Activated T-cell treated with anti-CD3 and anti-CD28 coated beads, Interleukin-2, amount 50 U/mL, for 48 hours (primary cell): ENCODE data around the gene IGFBP5.

ENCODE experiments used
- DNase-seq, 2 experiments: peaks; one replicate each; pipeline ENCODE4 v3.0.0-alpha.2; 2020

Gene IGFBP5, protein sequence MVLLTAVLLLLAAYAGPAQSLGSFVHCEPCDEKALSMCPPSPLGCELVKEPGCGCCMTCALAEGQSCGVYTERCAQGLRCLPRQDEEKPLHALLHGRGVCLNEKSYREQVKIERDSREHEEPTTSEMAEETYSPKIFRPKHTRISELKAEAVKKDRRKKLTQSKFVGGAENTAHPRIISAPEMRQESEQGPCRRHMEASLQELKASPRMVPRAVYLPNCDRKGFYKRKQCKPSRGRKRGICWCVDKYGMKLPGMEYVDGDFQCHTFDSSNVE

DNA sequence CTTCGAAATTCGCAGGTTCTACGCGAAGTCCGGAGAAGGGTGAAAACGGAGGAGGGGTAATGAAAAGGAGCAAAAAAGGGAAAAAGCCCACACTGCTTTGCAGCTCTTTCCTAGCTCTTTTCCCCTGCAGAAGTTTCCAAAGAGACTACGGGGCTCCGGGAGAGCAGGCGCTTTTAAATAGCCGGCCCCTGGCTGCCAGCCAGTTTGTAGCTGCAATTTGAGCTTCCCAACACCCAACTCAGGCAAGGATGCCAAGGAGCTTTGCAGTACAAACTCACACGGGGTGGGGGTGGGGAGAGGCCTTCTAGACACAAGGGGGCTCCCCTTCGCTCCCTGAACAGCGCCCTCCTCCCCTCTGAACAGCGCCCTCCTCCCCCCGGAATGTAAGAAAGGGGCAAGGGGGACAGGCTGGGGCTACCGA is at the start of gene IGFBP5:
TSS of gene IGFBP5 (minus strand) at position 149 of the 421 bp plus-strand sequence. CDS start 774 bp downstream, outside the sequence.
- no peak for DNase-seq

DNA sequence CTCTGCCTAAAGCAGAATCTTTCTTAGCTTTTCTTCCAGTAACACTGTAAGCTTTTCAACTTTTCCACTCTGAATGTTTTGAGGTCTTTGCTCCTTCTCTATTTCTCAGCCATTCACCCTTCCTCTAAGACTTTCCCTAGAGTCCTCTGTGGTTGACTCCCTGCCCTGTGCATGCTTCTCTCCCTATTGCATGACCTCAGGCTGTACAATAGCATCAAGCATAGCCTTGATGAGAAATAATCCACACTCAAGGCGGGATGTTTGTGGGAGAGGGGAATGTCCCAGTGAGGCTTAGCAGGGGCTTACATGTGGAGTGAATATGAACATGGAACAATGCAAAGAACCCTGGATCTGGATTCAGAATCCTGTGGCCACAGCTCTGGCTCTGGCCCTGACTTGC is 48.4 kb upstream of the IGFBP5 start:
- DNase-seq = no peak

DNA sequence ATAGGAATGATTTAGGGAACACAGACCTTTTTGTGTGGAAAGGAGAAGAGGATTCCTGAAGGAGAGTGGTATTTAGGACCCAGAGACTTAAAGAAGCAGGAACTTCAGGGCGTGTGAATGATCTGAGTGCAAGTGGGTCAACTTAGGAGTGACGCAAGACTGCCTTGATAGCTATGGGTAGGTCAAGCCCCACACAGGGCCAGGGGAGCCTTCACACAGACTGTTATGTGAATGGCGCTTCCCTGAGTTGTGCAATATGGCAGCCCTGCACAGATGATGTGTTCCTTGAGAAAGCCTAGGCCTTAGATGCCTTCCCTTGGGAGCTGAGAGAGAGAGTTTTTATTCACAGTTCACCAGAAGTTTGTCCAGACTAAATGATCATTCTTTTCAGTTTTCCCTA is 47.1 kb upstream of the IGFBP5 start:
- no peak for DNase-seq

DNA sequence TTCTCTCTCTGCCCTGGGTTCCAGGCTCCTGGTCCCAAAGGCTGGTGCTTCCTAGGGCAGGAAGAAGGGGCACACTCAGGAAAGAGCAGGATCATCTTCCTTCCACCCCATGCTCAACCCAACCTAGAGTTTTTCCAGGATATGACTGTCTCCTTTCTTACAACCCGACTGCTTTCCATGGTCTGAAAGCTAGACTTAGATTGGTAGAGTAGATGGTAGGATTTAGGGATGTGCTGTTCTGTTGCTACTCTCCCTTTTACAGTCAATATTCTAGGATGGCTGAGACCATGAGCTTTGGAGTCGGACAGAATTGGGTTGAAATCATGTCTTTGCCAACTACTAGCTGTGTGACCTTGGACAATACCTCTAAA is 45.9 kb upstream of the IGFBP5 start:
- DNase-seq = no peak

DNA sequence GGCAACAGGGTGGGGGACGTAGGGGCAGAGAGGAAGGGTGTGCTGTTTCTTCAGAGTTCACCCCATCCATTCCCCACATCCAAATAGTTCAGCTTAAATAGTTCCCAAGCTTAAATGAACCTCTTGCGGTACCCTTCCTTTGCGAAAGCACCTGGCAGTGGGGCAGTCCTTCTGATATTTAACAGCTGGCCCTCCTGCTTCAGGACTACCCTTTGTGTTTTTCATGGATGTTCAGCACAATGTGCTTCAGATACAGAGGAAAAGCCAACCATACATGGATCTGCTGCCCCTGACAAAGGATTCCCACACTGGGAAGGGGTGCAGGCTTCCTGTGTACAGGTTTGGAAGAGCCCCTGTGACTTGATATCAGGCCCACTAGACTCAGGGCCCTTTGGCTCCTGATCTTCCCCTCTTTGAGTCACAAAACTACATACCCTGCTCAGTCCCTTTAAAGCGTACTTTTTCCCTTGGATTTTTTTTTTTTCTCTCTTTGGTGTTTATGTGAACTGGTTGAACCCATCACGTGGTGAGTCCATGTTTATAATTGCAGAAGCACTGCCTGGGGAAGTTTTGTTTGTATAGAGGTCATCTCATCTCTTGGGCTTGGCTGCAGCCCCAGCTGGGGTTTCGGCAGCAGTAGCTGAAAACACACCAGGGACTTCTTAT is 45.3 kb upstream of the IGFBP5 start:
- no peak for DNase-seq

DNA sequence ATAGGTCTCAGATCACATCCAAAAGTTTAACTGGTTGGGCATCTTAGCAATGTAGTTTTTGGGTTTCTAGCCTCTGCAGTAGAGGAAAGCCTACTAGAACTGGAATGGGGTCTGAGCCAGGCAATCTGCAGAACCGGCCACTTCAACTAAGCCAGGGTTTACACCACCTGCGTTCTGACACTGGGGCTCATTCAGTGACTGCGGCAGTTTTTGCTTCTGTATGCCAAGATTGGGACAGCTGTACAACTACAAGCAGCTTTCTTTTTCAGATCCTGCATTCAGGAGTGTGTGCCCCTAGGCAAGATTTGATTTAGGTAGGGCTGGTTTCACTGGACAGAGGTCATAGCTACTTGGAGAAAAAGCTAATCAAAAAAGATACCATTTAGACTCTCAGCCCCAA is 43.7 kb upstream of the IGFBP5 start:
- no peak for DNase-seq

DNA sequence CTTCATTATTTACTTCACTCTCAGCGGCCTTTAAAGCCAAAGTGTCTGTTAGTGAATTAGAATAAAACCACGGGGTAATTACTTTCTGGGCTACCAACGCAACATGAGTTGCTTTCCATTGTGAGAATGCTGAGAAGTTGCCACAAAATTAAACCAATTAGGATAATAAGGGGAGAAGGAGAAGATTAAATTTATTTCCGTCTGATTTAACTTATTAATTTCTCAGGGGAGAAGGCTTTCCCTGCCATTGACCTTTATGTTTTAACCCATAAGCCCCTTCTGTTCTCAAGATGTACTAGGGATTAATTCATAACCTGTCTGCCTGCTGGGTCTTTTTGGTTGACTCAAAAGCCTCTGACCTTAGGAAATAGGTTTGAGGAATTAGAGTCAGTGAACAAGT is 42.3 kb upstream of the IGFBP5 start:
- DNase-seq = no peak

DNA sequence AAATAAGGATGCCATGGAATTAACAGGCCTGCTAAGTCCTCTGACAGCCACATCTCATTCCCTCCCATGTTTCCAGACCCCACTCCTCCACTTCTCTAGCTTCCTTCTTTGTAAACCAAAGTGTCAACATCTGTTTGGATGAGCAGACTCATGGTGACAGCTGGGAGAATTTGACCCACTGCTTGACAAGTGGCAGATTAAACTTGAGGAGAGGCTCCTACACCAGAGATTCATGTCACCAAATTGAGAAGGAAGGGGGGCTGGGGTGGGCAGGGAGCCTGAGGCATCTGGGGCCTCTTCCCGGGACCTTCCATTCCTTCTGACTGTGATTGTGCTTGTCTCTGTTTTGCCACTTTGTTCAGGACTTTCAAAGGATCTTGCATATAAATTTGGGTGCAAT is 41.0 kb upstream of the IGFBP5 start:
- no peak for DNase-seq

DNA sequence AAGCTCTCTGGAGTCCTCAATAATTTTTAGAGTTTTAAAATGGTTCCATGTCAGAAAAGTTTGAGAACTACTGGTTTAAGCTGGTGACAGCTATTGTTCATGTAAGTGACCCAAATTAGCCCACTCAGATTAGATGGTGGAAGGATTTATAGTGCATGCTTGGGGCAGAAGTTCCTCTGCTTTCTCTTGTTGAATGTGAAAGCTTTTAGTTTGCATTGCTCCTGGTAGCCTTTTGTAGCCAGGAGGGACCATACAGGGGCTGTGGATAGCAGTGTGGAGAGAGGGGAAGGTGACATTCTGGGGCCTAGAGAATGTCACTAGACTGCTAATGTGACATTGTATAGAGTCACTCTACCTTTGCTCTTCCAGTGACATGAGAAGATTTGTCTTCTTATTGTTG is 40.3 kb upstream of the IGFBP5 start:
- no peak for DNase-seq

DNA sequence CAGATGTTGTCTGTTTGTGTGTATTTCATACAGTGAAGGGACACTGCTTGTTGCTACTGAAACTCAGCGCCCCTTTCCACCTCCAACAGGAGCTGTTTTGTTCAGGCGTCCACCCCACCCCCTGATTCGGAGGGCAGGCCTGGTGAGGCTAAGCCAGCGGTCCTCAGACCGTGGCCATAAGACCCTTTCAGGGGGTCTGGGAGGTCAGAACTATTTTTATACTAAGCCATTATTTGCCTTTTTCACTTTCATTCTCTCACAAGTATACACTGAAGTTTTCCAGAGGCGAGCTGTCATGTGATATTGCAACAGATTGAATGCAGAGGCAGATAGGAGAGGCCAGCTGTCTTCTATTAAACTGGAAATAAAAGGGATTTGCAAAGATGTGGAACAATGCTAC is 39.7 kb upstream of the IGFBP5 start:
- DNase-seq = no peak

DNA sequence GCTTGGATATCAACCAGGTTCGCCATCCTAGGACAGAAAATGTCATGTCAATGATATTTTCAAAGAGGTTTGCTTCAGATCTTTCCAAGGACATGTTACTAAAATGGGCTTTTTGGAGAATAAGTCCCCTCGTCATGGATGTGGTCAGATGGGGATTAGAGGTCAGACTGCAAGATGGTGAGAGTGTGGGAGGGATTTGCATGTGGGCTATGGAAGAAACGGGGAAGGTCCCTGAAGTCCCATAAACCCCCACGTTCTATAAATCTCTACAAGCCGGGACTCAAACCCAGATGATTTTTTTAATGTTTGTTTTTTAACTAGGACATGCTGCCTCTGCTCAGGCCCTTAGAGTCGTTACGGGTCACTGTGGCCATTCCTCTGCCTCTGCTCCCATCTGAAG is 37.7 kb upstream of the IGFBP5 start:
- DNase-seq = no peak

DNA sequence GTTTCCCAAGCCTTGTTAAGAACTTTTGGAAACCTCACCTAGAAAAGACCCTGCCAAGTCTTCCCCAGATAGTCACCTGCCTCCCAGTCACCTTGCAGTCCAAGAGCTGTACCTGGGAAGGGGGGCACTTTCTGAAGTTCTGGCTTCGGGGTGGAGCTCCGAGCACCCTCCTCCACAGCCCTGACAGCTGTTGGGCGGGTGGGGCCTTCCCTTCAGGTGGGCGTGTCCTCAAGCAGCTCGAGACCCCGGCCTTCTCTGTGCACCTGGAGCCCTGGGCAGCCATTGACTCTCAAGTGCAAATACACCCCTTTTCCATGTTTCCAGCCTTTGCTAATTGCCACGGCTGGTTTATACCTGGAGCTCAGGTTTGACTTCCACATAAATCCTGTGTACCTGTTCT is 37.0 kb upstream of the IGFBP5 start:
- no peak for DNase-seq

DNA sequence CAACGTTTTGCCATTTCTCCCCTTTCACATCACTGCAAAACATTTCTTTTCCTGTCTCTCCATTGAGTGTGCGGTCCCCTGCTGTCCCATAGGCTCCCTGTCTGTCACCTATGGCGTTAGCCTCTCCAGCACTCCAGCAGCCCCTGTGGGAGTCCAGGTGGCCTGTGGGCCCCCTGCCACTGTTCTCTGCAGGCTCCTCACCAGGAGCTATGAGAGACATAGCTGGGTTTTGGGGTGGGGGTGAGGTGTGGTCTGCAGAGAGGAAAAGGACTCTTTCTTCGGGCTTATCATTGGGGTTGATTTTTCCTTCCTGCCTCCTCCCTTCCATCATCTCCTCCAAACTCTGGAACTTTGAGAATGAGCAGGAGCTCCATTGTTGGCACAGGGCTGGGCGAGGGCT is 36.1 kb upstream of the IGFBP5 start:
- no peak for DNase-seq

DNA sequence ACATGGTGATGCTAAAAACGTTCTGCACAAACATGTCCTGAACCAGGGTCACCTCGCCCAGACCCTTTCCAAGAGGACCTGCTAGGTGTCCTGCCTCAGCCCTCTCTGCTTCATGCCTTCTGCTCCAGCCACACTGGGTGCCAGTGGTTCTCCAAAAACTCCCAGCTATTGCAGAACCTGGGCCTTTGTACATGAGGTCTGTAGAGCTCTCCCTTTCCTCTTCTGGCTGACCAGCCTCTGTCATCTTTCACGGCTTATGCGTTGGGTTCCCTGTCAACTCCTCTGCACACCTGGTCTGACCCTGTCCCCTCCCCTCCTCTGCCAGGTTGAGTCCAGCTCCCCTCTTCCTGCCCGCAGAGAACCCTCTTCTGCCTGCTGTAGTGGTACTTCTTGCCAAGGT is 35.5 kb upstream of the IGFBP5 start:
- DNase-seq = no peak

DNA sequence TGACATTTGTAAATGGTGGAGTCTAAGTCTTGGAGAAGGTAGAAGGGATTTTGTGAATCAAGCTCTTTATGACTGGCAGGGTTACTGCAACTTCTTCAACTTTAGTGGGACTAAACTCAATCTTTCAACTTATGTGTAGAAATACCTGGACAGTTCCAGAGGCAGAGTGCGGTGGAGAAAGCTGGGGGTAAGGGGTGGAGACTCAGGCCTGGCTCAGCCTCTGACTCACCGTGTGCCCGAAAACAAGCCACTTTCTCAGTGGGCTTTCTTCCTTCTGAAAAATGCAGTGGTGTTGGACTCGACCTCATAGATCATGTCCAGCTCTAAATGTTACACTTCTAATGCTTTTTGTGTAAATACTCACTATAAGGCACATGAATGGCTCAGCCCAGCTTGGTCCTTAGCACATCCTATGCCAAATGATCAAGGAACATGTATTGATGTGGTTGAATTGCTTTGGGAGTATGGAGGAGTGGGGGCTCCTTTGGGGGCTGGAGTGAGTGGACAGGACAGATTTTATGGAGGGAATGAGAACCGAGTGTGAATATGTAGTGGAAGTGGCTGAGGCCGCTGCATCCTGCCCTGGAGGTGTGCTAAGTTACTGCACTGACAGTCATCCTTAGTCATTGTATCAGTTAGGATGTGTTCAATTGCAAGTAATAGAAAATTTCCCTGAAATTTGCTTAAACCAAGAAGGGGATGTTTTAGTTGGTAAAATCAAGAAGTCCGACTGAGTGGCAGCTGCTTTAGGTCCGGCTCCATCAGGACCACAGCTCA is 32.2 kb upstream of the IGFBP5 start:
- no peak for DNase-seq

DNA sequence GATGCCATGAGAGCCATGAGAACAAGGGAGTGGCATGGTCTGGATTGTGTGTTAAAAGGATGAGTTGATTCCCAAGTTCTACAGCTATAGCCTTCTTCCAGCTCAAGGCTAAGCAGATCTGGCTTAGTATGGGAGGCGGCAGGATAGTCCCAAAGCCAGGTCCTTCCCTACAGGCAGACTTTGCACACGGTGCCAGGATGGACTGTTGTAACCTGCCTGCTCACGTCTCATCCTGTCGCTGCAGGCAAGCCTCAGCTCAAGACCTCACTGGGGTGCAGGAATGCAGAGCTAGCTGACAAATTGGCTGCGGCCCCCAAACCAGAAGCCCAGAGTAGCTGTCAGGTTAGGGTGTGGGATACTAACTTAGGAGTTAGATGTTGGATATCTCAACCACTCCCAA is 28.8 kb upstream of the IGFBP5 start:
- no peak for DNase-seq

DNA sequence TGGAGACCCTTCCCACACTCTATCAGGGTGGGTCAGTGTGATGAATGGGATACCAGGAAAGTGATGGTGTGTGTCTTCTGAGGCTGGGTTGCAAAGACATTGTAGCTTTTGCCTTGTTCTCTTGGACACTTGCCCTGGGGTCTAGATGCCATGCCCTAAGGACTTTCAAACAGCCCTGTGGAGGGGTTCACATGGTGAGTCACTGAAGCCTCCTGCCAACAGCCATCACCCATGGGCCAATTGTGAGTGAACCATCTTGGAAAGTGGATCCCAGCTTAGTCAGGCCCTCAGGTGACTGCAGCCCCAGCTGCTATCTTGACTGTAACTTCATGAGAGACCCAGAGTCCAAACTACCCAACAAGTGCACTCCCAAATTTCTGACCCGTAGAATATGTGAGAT is 25.8 kb upstream of the IGFBP5 start:
- no peak for DNase-seq

DNA sequence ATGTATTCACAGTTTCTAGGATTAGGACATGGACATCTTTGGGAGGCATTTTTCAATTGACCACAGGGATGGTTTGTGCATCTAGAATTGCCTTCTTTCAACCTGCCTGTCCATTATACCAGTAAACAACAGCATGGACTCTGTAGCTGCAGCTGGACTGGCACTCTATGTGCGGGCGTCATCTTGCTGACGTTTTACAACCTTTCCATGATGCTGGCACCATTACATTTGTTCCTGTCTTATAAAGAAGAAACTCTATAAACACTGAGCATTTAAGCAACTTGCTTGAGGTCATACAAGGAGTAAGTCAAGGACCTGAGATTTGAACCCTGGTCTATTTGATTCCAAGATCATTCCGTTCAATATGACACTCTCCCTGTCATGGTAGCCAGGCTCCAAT is 25.4 kb upstream of the IGFBP5 start:
- no peak for DNase-seq

DNA sequence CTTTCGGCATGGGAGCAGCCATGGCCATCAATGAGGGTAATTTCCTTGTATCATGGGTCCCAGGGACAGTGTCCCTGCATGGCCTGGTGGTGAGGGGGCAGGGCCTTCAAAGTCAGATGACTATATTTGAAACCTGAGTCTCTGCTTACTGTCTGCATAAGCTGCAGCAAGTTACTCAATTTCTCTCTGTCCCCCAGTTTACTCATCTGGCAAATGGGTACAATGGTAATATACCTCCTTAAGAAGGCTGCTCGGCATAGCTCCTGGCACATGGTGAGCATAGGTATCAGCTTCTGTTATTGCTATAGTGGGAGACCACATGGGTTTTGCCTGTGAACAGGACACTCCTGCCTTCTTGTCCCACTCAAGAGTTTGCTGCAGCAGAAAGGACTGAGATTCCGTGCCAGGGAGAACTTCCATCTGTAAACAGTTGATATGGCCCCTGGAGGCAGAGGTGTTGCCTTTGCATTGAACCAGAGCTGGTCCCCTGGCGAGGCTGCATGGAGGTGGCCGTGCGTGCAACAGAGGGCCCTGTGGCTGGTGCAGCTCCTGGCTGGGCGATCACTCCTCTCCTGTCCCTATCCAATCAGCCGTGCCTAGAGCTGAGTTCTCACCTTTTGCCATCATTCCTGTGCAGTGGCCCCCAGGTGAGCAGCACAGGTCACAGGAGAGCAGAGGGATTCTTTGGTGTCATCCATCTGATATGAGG is 22.7 kb upstream of the IGFBP5 start:
- no peak for DNase-seq

DNA sequence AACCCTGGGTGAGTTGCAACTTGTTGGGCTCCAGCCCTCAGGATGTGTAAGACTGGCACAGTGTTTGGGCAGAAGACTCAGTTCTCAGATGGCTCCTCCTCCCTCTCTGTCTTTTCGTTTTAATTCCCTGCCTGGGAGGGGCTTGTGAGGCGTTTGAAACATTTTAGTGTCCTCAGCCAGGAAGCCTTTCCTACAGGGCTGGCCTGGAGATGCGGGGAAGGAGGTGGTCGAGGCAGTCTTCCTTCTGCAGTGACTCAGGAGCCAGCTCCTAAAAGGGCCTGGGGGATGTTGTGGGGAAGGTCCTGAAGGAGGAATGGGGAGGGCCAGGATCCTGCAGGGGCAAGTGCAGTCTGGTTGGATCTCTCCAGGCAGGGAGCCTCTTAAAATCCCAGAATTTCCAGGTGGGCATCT is 22.1 kb upstream of the IGFBP5 start:
- DNase-seq = no peak

DNA sequence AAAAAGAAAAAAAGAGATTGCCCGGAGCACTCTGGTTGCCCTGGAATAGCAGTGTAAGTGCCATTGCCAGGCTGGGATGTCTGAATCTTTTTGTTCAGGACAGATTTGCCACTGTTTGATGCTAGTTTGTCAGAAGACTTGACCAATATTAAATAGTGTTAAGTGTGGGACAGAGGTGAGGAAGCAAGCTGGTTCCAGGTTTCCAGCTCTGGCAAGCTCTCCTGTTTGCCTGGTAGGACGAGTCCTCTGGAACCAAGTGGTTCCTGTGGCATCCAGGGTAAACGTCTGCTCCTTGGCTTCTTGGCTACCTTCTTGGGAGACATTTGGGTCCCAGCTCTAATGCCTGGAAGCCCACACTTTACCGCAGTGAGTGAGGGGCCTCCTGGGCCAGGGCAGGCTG is 20.8 kb upstream of the IGFBP5 start:
- DNase-seq = no peak

DNA sequence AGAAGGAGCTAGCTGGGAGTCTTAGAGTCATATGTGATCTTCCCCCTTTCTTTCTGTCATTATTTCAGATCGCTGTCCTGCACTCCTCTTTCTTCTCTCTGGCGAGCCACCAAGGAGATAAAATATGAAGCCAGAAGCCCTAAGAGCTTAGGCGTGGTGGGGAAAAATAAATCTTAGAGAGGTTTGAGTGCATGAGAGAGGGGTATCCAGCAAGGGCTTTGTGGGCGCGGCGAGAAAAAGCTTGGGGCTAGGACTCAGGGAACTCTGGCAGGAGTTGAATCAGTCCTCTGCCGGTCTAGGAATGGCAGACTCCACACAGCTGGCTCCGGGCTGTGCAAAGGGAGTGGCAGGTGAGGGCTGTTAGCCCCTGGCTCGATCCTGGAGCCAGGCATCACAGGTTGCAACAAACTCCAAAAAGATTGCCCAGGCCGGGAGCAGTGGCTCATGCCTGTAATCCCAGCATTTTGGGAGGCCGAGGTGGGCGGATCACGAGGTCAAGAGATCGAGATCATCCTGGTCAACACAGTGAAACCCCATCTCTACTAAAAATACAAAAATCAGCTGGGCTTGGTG is 20.1 kb upstream of the IGFBP5 start:
- DNase-seq = no peak

DNA sequence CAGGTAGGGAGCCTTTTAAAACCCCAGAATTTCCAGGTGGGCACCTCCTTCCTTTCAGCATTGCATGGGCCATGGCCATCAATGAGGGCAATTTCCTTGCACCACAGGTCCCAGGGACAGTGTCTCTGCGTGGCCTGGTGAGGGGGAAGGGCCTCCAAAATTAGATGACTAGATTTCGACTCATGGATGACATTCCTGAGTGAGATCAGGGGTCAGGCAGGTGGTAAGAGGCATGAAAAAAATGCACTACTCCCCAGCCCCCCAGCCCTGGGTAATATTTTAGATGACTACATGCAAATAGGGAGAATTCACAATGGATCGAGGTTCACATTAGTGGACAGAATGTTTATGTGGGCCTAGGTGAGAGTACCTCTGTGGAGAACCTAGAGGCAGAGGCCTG is 19.0 kb upstream of the IGFBP5 start:
- no peak for DNase-seq
